ENCODE results near the gene FAT2.

The FAT2 gene

GRCh38 chr5:151555760-151556576 is 35.2 kb downstream of the FAT2 start:
- DNase-seq (ENCODE audit: low read depth in 2 of 2) = no peak

- no peak for DNase-seq (ENCODE audit: low read depth in 2 of 2)
These were observed 37.4 kb downstream of the FAT2 start for GRCh38 chr5:151553695-151554094.

- no peak for DNase-seq (ENCODE audit: low read depth in 2 of 2)
These were observed 37.9 kb downstream of the FAT2 start for GRCh38 chr5:151553130-151553670.

- no peak for DNase-seq (ENCODE audit: low read depth in 2 of 2)
These were observed 39.1 kb downstream of the FAT2 start for GRCh38 chr5:151551985-151552384.

- no peak for DNase-seq (ENCODE audit: low read depth in 2 of 2)
These were observed 41.0 kb downstream of the FAT2 start for GRCh38 chr5:151550146-151550545.

- no peak for DNase-seq (ENCODE audit: low read depth in 2 of 2)
These were observed 41.4 kb downstream of the FAT2 start for GRCh38 chr5:151549713-151550112.

- no peak for DNase-seq (ENCODE audit: low read depth in 2 of 2)
These were observed 43.8 kb downstream of the FAT2 start for GRCh38 chr5:151547364-151547763.

- no peak for DNase-seq (ENCODE audit: low read depth in 2 of 2)
These were observed 49.6 kb downstream of the FAT2 start for GRCh38 chr5:151541571-151541970.

All from fibroblast of skin of left biceps (primary cell).